H1 (cell line): ENCODE results near the gene TSC22D1. TPM values are rescaled to one million over a fixed set of nuclear protein-coding genes. Genes with fewer than 3 reads are reported as not detected.

Source experiments
- CTCF ChIA-PET: fragments of 300-600 bp; sonication (Branson Sonifier 250); formaldehyde crosslinking; loops from one replicate; lab custom pipeline; 2021; ENCODE audit not compliant: partially characterized antibody; lab: Charles Lee
- POLR2A ChIA-PET: fragments of 300-600 bp; sonication (Branson Sonifier 250); formaldehyde crosslinking; loops from one replicate; lab custom pipeline; 2021; ENCODE audit warnings: inconsistent platforms; ENCODE audit not compliant: partially characterized antibody; lab: Charles Lee
- DNase-seq, 2 experiments: peaks; one replicate each; pipeline versions ENCODE4 v3.0.0 to v3.0.0-alpha.2; 2010 to 2022; ENCODE audit warnings: low spot score in 2 of 2, low read depth in 1 of 2, mixed read lengths in 1 of 2
- FAIRE-seq: peaks from 2 replicates; lab custom pipeline; 2011; peaks lifted over from hg19 to GRCh38; lab: Jason Lieb, UNC
- H2AFZ ChIP-seq: 2 replicates; pipeline ENCODE4 v1.8.1; 2012; ENCODE audit warnings: low read length, inconsistent platforms
- H2AK5ac ChIP-seq: 2 replicates; pipeline ENCODE4 v1.6.1; 2013; ENCODE audit warnings: low read depth, low read length
- H2BK120ac ChIP-seq: replicated peaks from 2 replicates; pipeline ENCODE3; 2013; ENCODE audit warnings: low read depth, low read length, inconsistent platforms
- H2BK12ac ChIP-seq: 2 replicates; pipeline ENCODE4 v1.6.1; 2013; ENCODE audit warnings: low read depth, low read length
- H2BK15ac ChIP-seq: 2 replicates; pipeline ENCODE4 v1.6.1; 2013; ENCODE audit warnings: low read length
- H2BK20ac ChIP-seq: 2 replicates; pipeline ENCODE4 v1.6.1; 2013; ENCODE audit warnings: low read length
- H2BK5ac ChIP-seq: 2 replicates; pipeline ENCODE4 v1.6.1; 2013; ENCODE audit warnings: low read depth, low read length
- H3K14ac ChIP-seq: 2 replicates; pipeline ENCODE4 v1.6.1; 2013; ENCODE audit warnings: inconsistent platforms; ENCODE audit not compliant: insufficient read length
- H3K18ac ChIP-seq: 2 replicates; pipeline ENCODE4 v1.6.1; 2013; ENCODE audit warnings: low read length; ENCODE audit errors: extremely low read depth
- H3K23ac ChIP-seq: 2 replicates; pipeline ENCODE4 v1.6.1; 2013; ENCODE audit warnings: inconsistent platforms; ENCODE audit not compliant: insufficient read length
- H3K23me2 ChIP-seq: 2 replicates; pipeline ENCODE4 v1.6.1; 2013; ENCODE audit warnings: low read depth, low read length
- H3K27ac ChIP-seq: 2 replicates; pipeline ENCODE4 v1.6.1; 2011; ENCODE audit warnings: low read depth, low read length, inconsistent platforms
- H3K27me3 ChIP-seq, 4 experiments: replicated peaks in 1 of 4; 1 replicate in 1 of 4; 2 replicates in 3 of 4; pipeline versions ENCODE4 v1.6.1 to v1.8.1; 2011 to 2013; ENCODE audit warnings: low read length in 3 of 4, mild to moderate bottlenecking in 3 of 4, inconsistent platforms in 2 of 4, mixed read lengths in 2 of 4, moderate library complexity in 1 of 4; ENCODE audit not compliant: control insufficient read depth in 3 of 4, insufficient read depth in 3 of 4; ENCODE audit errors: extremely low read depth in 1 of 4
- H3K36me3 ChIP-seq, 4 experiments: 2 replicates each; pipeline versions ENCODE4 v1.6.1 to v1.8.1; 2011 to 2013; ENCODE audit warnings: mild to moderate bottlenecking in 4 of 4, low read length in 3 of 4, moderate library complexity in 2 of 4, control low read depth in 1 of 4, inconsistent platforms in 1 of 4; ENCODE audit not compliant: insufficient read depth in 4 of 4, control insufficient read depth in 2 of 4
- H3K4ac ChIP-seq: replicated peaks from 2 replicates; pipeline ENCODE3; 2013; ENCODE audit warnings: low read length, low read depth, mixed read lengths, inconsistent platforms; ENCODE audit not compliant: insufficient read length
- H3K4me1 ChIP-seq, 4 experiments: replicated peaks in 1 of 4; 1 replicate in 1 of 4; 2 replicates in 3 of 4; pipeline versions ENCODE4 v1.6.1 to v1.8.1; 2011 to 2013; ENCODE audit warnings: low read length in 3 of 4, inconsistent platforms in 2 of 4, mixed read lengths in 1 of 4; ENCODE audit not compliant: insufficient read depth in 4 of 4, control insufficient read depth in 3 of 4
- H3K4me2 ChIP-seq, 2 experiments: 2 replicates each; pipeline versions ENCODE4 v1.6.1 to v1.8.1; 2011 to 2013; ENCODE audit warnings: low read depth in 2 of 2, low read length in 2 of 2, control low read depth in 1 of 2, inconsistent platforms in 1 of 2, mild to moderate bottlenecking in 1 of 2; ENCODE audit not compliant: insufficient read depth in 1 of 2
- H3K4me3 ChIP-seq, 4 experiments: fragments of 200-600, 300-600 bp in 1 of 4; sonication (generic), shearing (Covaris generic), sonication (Bioruptor Twin) in 1 of 4; 2 replicates each; pipeline versions ENCODE4 v1.5.1 to v1.8.1; 2011 to 2016; ENCODE audit warnings: low read length in 4 of 4, low read depth in 3 of 4, control low read depth in 2 of 4, inconsistent platforms in 2 of 4, mild to moderate bottlenecking in 2 of 4, mixed read lengths in 1 of 4, moderate library complexity in 1 of 4; ENCODE audit not compliant: insufficient read depth in 2 of 4; ENCODE audit errors: extremely low read depth in 1 of 4
- H3K56ac ChIP-seq: replicated peaks from 2 replicates; pipeline ENCODE3; 2013; ENCODE audit warnings: low read depth, mild to moderate bottlenecking, mixed read lengths, low read length, inconsistent platforms; ENCODE audit not compliant: insufficient read length
- H3K79me1 ChIP-seq: 2 replicates; pipeline ENCODE4 v1.6.1; 2013; ENCODE audit warnings: low read depth, low read length, control low read depth
- H3K79me2 ChIP-seq, 2 experiments: 2 replicates each; pipeline versions ENCODE4 v1.6.1 to v1.8.1; 2012 to 2013; ENCODE audit warnings: low read length in 2 of 2, mild to moderate bottlenecking in 2 of 2, inconsistent platforms in 1 of 2; ENCODE audit not compliant: insufficient read depth in 2 of 2, control insufficient read depth in 1 of 2
- H3K9ac ChIP-seq, 4 experiments: replicated peaks in 1 of 4; 1 replicate in 1 of 4; 2 replicates in 3 of 4; pipeline versions ENCODE4 v1.6.1 to v1.8.1; 2011 to 2013; ENCODE audit warnings: low read depth in 3 of 4, low read length in 3 of 4, control low read depth in 2 of 4, mild to moderate bottlenecking in 2 of 4, moderate library complexity in 2 of 4, inconsistent platforms in 1 of 4; ENCODE audit errors: extremely low read depth in 1 of 4
- H3K9me3 ChIP-seq, 2 experiments: 2 replicates each; pipeline versions ENCODE4 v1.6.1 to v1.8.1; 2012 to 2013; ENCODE audit warnings: mild to moderate bottlenecking in 2 of 2, moderate library complexity in 2 of 2, control low read depth in 1 of 2, inconsistent platforms in 1 of 2, low read depth in 1 of 2, low read length in 1 of 2, mixed read lengths in 1 of 2; ENCODE audit not compliant: insufficient read depth in 2 of 2
- H4K20me1 ChIP-seq, 2 experiments: replicated peaks in 1 of 2; 2 replicates each; pipeline versions ENCODE3 to v1.8.1; 2011 to 2013; ENCODE audit warnings: inconsistent platforms in 2 of 2, low read length in 2 of 2, mild to moderate bottlenecking in 1 of 2; ENCODE audit not compliant: insufficient read depth in 2 of 2, control insufficient read depth in 1 of 2
- H4K5ac ChIP-seq: 2 replicates; pipeline ENCODE4 v1.6.1; 2013; ENCODE audit warnings: low read length, low read depth, mixed read lengths, inconsistent platforms; ENCODE audit not compliant: insufficient read length
- H4K8ac ChIP-seq: 2 replicates; pipeline ENCODE4 v1.8.0; 2013; ENCODE audit warnings: mild to moderate bottlenecking, moderate library complexity, low read length, inconsistent platforms; ENCODE audit not compliant: insufficient read depth; ENCODE audit errors: extremely low read depth
- H4K91ac ChIP-seq: replicated peaks from 2 replicates; pipeline ENCODE3; 2013; ENCODE audit warnings: low read length, mixed read lengths, inconsistent platforms; ENCODE audit not compliant: insufficient read length
- ASH2L ChIP-seq: fragments of 200-600, 300-600 bp; sonication (generic); IDR thresholded peaks from one replicate; pipeline ENCODE4 v1.7.1; 2017; ENCODE audit warnings: low read length
- CREB1 ChIP-seq: IDR thresholded peaks from 2 replicates; pipeline ENCODE4 v1.6.1; 2012; ENCODE audit warnings: inconsistent platforms
- JUN ChIP-seq: IDR thresholded peaks from 2 replicates; pipeline ENCODE4 v1.6.1; 2011; ENCODE audit warnings: low read depth, mild to moderate bottlenecking, improper control_type of control experiment, low read length
- MAFK ChIP-seq: IDR thresholded peaks from 2 replicates; pipeline ENCODE4 v1.6.1; 2012; ENCODE audit warnings: low read depth, mild to moderate bottlenecking, improper control_type of control experiment, low read length
- SP4 ChIP-seq: IDR thresholded peaks from 2 replicates; pipeline ENCODE4 v1.6.1; 2012; ENCODE audit warnings: low read length, inconsistent platforms
- TEAD4 ChIP-seq: IDR thresholded peaks from 2 replicates; pipeline ENCODE4 v1.6.1; 2012; ENCODE audit warnings: low read depth, low read length, inconsistent platforms, mixed read lengths
- WGBS, 2 experiments: shearing (Covaris generic) in 1 of 2; methylation state at CpG; one replicate each; pipeline versions ENCODE4 v1.1.6 to v1.1.7; 2013 to 2015; ENCODE audit warnings: low lambda C conversion rate in 2 of 2, mixed read lengths in 2 of 2, inconsistent platforms in 1 of 2, low coverage in 1 of 2, missing lambda C conversion rate in 1 of 2; ENCODE audit not compliant: insufficient replicate concordance in 2 of 2, insufficient coverage in 1 of 2, insufficient read length in 1 of 2; ENCODE audit errors: extremely low coverage in 1 of 2, missing lambda C conversion rate in 1 of 2; 5-methylcytosine and 5-hydroxymethylcytosine counted together
- polyA plus RNA-seq, 7 experiments: library from polyadenylated mRNA; depleted of rRNA in 3 of 7; stranded (reverse) in 5 of 7; unstranded in 2 of 7; fragments of >200 nt in 5 of 7; fragments of 200-250 nt in 2 of 7; gene quantifications; 1 replicate in 5 of 7; 2 replicates in 1 of 7; 4 replicates in 1 of 7; pipeline versions ENCODE4 v1.2.1 to v1.2.3, GENCODE V29; 2011 to 2013; ENCODE audit warnings: missing spikeins in 2 of 7, mixed read lengths in 2 of 7
- total RNA-seq: library from RNA; stranded (reverse); fragmentation: NEBNext Ultra II Directional; extraction: Animal tissue kit (Norgen Biotek cat#: 25700); gene quantifications from 2 replicates; pipeline ENCODE4 v1.2.1, GENCODE V29; 2021

Gene TSC22D1
- total and polyA plus RNA-seq, 2 of the 8 experiments (the other 6 are each of a cell fraction or from before 2014, with no cell fraction given): 52.6 to 80.9 TPM

- Histone ChIP-seq H2AK5ac (no peak overlapping the region), H2BK12ac (no peak overlapping the region), H3K9me3 (no peaks in the 10 kb centered on the region), H3K4me1 (no peaks in the 10 kb centered on the region), H3K23ac (no peak overlapping the region), H4K20me1 (no peaks in the 10 kb centered on the region), H2BK20ac (no peak overlapping the region), H3K27ac (no peak overlapping the region), H3K56ac (no peak overlapping the region), H3K4me3 (no peak overlapping the region), H3K9ac (no peak overlapping the region), H3K23me2 (no peaks in the 10 kb centered on the region), H4K8ac (no peak overlapping the region), H3K27me3 (no peaks in the 10 kb centered on the region), H3K36me3 (no peaks in the 10 kb centered on the region), H3K18ac (no peak overlapping the region), H2BK120ac (no peak overlapping the region), H2BK5ac (no peak overlapping the region), H3K4ac (no peak overlapping the region), H3K14ac (no peak overlapping the region), H4K5ac (no peak overlapping the region), H2AFZ (no peak overlapping the region), H3K79me2 (no peaks in the 10 kb centered on the region), H3K4me2 (no peak overlapping the region), H4K91ac (no peak overlapping the region), H2BK15ac (no peak overlapping the region), H3K79me1 (no peaks in the 10 kb centered on the region)
- WGBS, 2 experiments: 86% methylated on average over 1 of the region's 1 CpG; no CpG with 5 or more reads in 1 of the 2 experiments
- DNase-seq (no peak), FAIRE-seq (no peak)
- CTCF ChIA-PET: interaction anchor here (0.6 kb wide), 1 partner anchor 10 kb away, joined by 3 read pairs; no protein-coding TSS in a partner anchor
- POLR2A ChIA-PET: interaction anchor here (0.7 kb wide), 1 partner anchor 104 kb away, joined by 3 read pairs; no protein-coding TSS in a partner anchor
- TF ChIP-seq TEAD4 (no peak), JUN (no peak), ASH2L (no peak), SP4 (no peak), MAFK (no peak), CREB1 (no peak)
Observed at GRCh38 chr13:44618326-44618725, 42.2 kb upstream of the TSC22D1 start.
